ENCODE data around the gene VAMP8.

Gene VAMP8

DNA sequence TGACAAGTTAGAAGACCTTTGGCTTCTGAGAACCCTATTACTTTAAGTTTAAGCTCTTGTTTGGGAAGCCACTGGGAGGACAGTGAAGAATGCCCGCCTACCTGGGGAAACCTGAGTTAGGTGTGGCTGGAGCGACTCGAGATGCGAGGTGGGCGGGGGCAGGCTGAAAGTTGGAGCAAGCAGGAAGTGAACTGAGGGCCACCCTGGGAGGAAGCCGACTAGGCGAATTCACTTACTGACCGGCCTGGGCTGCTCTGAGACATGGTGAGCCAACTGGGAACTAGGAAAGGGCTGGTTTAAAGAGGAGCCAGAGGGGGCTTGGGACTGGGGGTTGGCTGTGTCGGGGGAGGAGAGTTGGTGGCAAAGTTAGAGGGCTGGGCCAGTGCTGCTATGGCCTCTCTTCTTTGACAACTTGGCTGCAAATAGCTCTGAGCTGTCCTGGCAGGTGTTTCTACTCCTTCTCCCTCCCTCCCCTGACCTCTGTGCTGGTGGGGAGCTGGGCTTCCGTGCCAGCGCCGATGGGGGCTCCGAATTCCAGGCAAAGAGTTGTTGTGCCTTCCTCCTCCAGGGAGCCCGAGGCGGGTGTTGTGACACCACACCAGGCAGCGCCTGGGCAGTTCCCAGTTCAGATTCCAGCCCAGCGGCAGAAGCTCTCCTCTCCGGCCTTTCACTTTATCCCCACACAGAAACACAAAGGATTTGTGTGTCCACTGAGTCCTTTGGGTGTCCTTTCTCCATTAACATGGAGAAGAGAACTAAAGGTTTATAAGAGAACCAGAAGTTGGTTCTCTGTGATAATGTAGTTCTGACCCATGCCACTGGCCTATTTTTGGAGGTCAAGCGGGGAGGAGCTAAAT lies at the start of gene VAMP8:
Gene VAMP8 (plus strand): TSS at position 201 of the 857 bp plus-strand sequence. CDS start 61 bp downstream, at position 262.
- peak within 1 kb of the TSS; percentile 73 for H3K27ac ChIP-seq
- TF ChIP-seq, protein P1, sequence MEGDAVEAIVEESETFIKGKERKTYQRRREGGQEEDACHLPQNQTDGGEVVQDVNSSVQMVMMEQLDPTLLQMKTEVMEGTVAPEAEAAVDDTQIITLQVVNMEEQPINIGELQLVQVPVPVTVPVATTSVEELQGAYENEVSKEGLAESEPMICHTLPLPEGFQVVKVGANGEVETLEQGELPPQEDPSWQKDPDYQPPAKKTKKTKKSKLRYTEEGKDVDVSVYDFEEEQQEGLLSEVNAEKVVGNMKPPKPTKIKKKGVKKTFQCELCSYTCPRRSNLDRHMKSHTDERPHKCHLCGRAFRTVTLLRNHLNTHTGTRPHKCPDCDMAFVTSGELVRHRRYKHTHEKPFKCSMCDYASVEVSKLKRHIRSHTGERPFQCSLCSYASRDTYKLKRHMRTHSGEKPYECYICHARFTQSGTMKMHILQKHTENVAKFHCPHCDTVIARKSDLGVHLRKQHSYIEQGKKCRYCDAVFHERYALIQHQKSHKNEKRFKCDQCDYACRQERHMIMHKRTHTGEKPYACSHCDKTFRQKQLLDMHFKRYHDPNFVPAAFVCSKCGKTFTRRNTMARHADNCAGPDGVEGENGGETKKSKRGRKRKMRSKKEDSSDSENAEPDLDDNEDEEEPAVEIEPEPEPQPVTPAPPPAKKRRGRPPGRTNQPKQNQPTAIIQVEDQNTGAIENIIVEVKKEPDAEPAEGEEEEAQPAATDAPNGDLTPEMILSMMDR (conservative IDR thresholded peaks at IDR 0.05): no peak
- no peak for TF ChIP-seq ZFX (IDR thresholded peaks at IDR 0.05)

- TF ChIP-seq, protein P1 (conservative IDR thresholded peaks at IDR 0.05): no peak
- no peak for TF ChIP-seq ZFX (IDR thresholded peaks at IDR 0.05)
- H3K27ac ChIP-seq: no peak overlapping the region
Observed at GRCh38 chr2:85527787-85528186, 49.6 kb upstream of the VAMP8 start.

DNA sequence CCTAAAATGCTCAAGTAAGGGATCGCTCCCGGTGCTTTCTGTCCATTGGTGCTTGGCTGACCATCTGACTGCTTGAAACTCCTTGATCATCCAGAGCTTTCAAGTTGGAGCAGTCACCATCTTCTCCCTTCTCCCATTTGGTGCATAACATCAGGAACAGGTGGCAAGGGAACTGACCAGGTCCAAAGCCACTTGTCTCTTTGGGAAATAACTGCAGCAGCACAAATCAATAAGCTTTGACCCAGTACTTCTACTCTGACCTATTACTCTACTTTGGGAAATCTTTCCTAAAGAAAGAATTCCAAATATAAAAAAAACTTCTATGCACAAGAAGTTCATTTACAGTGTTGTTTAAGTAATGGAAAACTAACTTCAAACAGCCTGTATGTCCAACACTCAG lies 49.0 kb upstream of the VAMP8 start:
- H3K27ac ChIP-seq: no peak overlapping the region
- TF ChIP-seq ZFX (IDR thresholded peaks at IDR 0.05): no peak
- TF ChIP-seq, protein P1 (conservative IDR thresholded peaks at IDR 0.05): no peak

DNA sequence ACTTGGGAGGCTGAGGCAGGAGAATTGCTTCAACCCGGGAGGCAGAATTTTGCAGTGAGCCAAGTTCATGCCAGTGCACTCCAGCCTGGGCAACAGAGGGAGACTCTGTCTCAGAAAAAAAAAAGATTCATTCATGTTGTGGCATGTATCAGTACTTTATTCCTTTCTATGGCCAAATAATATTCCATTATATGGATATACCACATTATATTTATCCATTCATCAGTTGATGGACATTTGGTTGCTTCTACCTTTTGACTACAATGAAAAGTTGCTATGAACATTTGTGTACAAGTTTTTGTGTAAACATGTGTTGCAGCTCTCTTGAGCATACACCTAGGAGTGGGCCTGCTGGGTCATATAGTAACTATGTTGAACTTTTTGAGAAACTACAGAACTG lies 47.6 kb upstream of the VAMP8 start:
- no peak for TF ChIP-seq ZFX (IDR thresholded peaks at IDR 0.05)
- TF ChIP-seq, protein P1 (conservative IDR thresholded peaks at IDR 0.05): no peak
- no peak overlapping the region for H3K27ac ChIP-seq

- peak overlapping the region; percentile 30 for H3K27ac ChIP-seq
- TF ChIP-seq, protein P1 (conservative IDR thresholded peaks at IDR 0.05): no peak
- TF ChIP-seq ZFX (IDR thresholded peaks at IDR 0.05): no peak
Observed at GRCh38 chr2:85531589-85531988, 45.8 kb upstream of the VAMP8 start.

- no peak overlapping the region for H3K27ac ChIP-seq
- TF ChIP-seq ZFX (IDR thresholded peaks at IDR 0.05): no peak
- TF ChIP-seq, protein P1 (conservative IDR thresholded peaks at IDR 0.05): no peak
Observed at GRCh38 chr2:85534099-85534498, 43.3 kb upstream of the VAMP8 start.

DNA sequence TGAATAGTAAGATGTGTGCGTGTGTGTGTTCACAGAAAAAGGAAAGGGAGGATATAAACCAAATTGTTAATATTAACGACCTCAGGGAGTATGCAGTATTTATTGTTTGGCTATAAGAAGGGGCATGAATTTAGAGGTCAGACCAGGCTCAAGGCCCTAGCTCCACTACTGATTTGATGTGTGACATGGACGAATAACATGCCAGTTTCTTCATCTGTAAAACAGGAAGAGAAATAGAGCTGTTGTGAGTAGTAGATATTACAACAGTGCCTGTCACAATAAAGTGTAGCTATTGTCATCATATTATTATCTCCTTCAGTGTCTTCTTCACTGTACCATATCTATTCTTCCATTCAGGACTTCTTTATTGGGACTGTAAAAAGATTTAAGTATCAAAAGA lies 42.5 kb upstream of the VAMP8 start:
- TF ChIP-seq, protein P1 (conservative IDR thresholded peaks at IDR 0.05): no peak
- TF ChIP-seq ZFX (IDR thresholded peaks at IDR 0.05): no peak
- H3K27ac ChIP-seq: no peak overlapping the region
